ENCODE data around the gene DHX16. TPM values are rescaled to one million over a fixed set of nuclear protein-coding genes. Genes with fewer than 3 reads are reported as not detected.

The DHX16 gene
- total RNA-seq, 1 experiment from 2014 or later = 34.8 TPM

- H3K4ac ChIP-seq (ENCODE audit: low read depth, low read length) = no peak overlapping the region
- H3K9ac ChIP-seq (ENCODE audit: extremely low read depth, insufficient read length, low read length) = no peak overlapping the region
- no peak overlapping the region for H3K18ac ChIP-seq (ENCODE audit: insufficient read length, low read depth, low read length)
- no peaks in the 10 kb centered on the region for H3K27me3 Mint-ChIP-seq (ENCODE audit: low read depth)
- H3K23me2 ChIP-seq (ENCODE audit: insufficient read length, low read depth, low read length, poor library complexity, severe bottlenecking) = no peaks in the 10 kb centered on the region
- no peak overlapping the region for H4K91ac ChIP-seq (ENCODE audit: insufficient read length, low read depth, low read length)
- no peak overlapping the region for H2AK5ac ChIP-seq (ENCODE audit: insufficient read length, low read length)
- H4K5ac ChIP-seq (ENCODE audit: insufficient read length, low read depth, low read length) = no peak overlapping the region
- no peaks in the 10 kb centered on the region for H3K4me1 ChIP-seq (ENCODE audit: insufficient read depth, low read length)
- no peak overlapping the region for H3T11ph ChIP-seq (ENCODE audit: low read length)
- peaks cover 6 to 7% of the 10 kb centered on the region in 2 experiments for H3K4me1 Mint-ChIP-seq
- H3K79me1 ChIP-seq (ENCODE audit: insufficient read depth, low read depth, low read length, poor library complexity, severe bottlenecking) = no peaks in the 10 kb centered on the region
- no peaks in the 10 kb centered on the region for H3K27me3 ChIP-seq (ENCODE audit: insufficient read depth, low read length)
- H3K23ac ChIP-seq (ENCODE audit: insufficient read length, low read depth, low read length) = no peak overlapping the region
- H2BK15ac ChIP-seq (ENCODE audit: low read depth, low read length) = no peak overlapping the region
- no peak overlapping the region for H2BK120ac ChIP-seq (ENCODE audit: low read depth, low read length, poor library complexity, severe bottlenecking)
- H3K14ac ChIP-seq (ENCODE audit: insufficient read depth, low read length) = no peak overlapping the region
- peaks cover 68 to 88% (median 79%) of the 10 kb centered on the region in 3 experiments; a peak in 6 of 7 replicates for H3K36me3 Mint-ChIP-seq (ENCODE audit: insufficient read depth in 1 of 3, low read depth in 3 of 3)
- H3K9me3 Mint-ChIP-seq = no peaks in the 10 kb centered on the region
- no peak overlapping the region for H3K27ac ChIP-seq (ENCODE audit: insufficient read length, low read depth, low read length)
- no peak overlapping the region for H3K4me2 ChIP-seq (ENCODE audit: insufficient read depth, insufficient read length, low read length)
- H3K27ac Mint-ChIP-seq = peak overlapping the region in 2 of 3 experiments; percentile 10 to 11; a peak in 2 of 7 replicates
- H3K4me3 Mint-ChIP-seq = no peak overlapping the region
- no peak for DNase-seq
- H2AFZ ChIP-seq (ENCODE audit: low read length) = no peak overlapping the region
- H4K20me1 ChIP-seq (ENCODE audit: control insufficient read depth, insufficient read depth, insufficient read length) = no peaks in the 10 kb centered on the region
- no peak overlapping the region for H4K8ac ChIP-seq (replicated peaks; ENCODE audit: insufficient read length, low read depth, low read length)
- H3K79me2 ChIP-seq (ENCODE audit: insufficient read depth, low read length) = no peaks in the 10 kb centered on the region
- H3K9me3 ChIP-seq (ENCODE audit: control insufficient read depth, low read depth, low read length) = no peaks in the 10 kb centered on the region
- TF ChIP-seq CTCF (conservative IDR thresholded peaks at IDR 0.05) = no peak
- no peak overlapping the region for H2BK5ac ChIP-seq (ENCODE audit: insufficient read length, low read length)
- no peak overlapping the region for H2BK12ac ChIP-seq (ENCODE audit: insufficient read length, low read depth, low read length)
- H2BK20ac ChIP-seq (ENCODE audit: low read depth, low read length, poor library complexity, severe bottlenecking) = no peak overlapping the region
- H3K56ac ChIP-seq (ENCODE audit: insufficient read length, low read depth, low read length) = no peak overlapping the region
- no CpG with 5 or more reads among the region's 6 CpGs for WGBS (ENCODE audit: extremely low coverage, insufficient read length, low lambda C conversion rate)
Measured at GRCh38 chr6:30707281-30707850, 34.6 kb upstream of the DHX16 start.

Data from H9 (cell line).